Transverse colon (tissue), 4 donors: ENCODE measurements around the gene OTOR. TPM values are rescaled to one million over a fixed set of nuclear protein-coding genes. Genes with fewer than 3 reads are reported as not detected.

Source experiments
- DNase-seq: peaks from one replicate; pipeline ENCODE4 v3.0.0-alpha.2; 2019
- H3K27ac ChIP-seq, 4 donors: fragments of 200-600 bp; sonication (generic); 2 replicates each; pipeline ENCODE4 v1.5.1; 2016 to 2018; ENCODE audit warnings: inconsistent platforms in 4 of 4
- H3K27me3 ChIP-seq: fragments of 200-600 bp; sonication (generic); 2 replicates; pipeline ENCODE4 v1.5.1; 2017; ENCODE audit warnings: inconsistent platforms
- H3K36me3 ChIP-seq, 4 donors: fragments of 200-600 bp; sonication (generic); 2 replicates each; pipeline ENCODE4 v1.5.1; 2017 to 2019; ENCODE audit warnings: inconsistent platforms in 4 of 4
- H3K4me1 ChIP-seq, 4 donors: fragments of 200-600 bp; sonication (generic); 2 replicates each; pipeline ENCODE4 v1.5.1; 2017 to 2020; ENCODE audit warnings: inconsistent platforms in 4 of 4
- H3K4me3 ChIP-seq, 4 donors: fragments of 200-600 bp; sonication (generic); 1 replicate in 1 of 4; 2 replicates in 3 of 4; pipeline versions ENCODE4 v1.5.1 to v1.6.1; 2017 to 2019; ENCODE audit warnings: inconsistent platforms in 4 of 4
- H3K9me3 ChIP-seq, 2 donors: fragments of 200-600 bp; sonication (generic); 2 replicates each; pipeline ENCODE4 v1.5.1; 2017 to 2019; ENCODE audit warnings: inconsistent platforms in 2 of 2
- CTCF ChIP-seq, 5 experiments: fragments of 200-600 bp in 3 of 5; fragments of 450-650 bp in 2 of 5; sonication (generic) in 3 of 5; IDR thresholded peaks; 1 replicate in 2 of 5; 2 replicates in 3 of 5; pipeline ENCODE4 v1.5.1; 2016 to 2017; ENCODE audit warnings: antibody characterized with exemption in 5 of 5, inconsistent platforms in 3 of 5, mild to moderate bottlenecking in 2 of 5, moderate library complexity in 1 of 5
- EP300 ChIP-seq: sonication (generic); formaldehyde crosslinking; IDR thresholded peaks from one replicate; pipeline ENCODE4 v1.6.1; 2017; ENCODE audit warnings: antibody characterized with exemption, low read depth
- POLR2A ChIP-seq: fragments of 450-650 bp; IDR thresholded peaks from one replicate; pipeline ENCODE4 v1.6.1; 2016; ENCODE audit warnings: antibody characterized with exemption, mild to moderate bottlenecking, moderate library complexity
- POLR2AphosphoS5 ChIP-seq, 3 donors: sonication (generic); formaldehyde crosslinking; IDR thresholded peaks; one replicate each; pipeline ENCODE4 v1.6.1; 2016; ENCODE audit warnings: antibody characterized with exemption in 3 of 3
- WGBS, 2 donors: methylation state at CpG; one replicate each; pipeline ENCODE4 v1.1.5; 2018; ENCODE audit warnings: low coverage in 1 of 2; 5-methylcytosine and 5-hydroxymethylcytosine counted together
- in situ Hi-C, 4 donors: fragments of 200-750 bp; cut with MboI; loops; one replicate each; pipeline versions ENCODE4 v1.15.0 to v1.15.1; 2017; ENCODE audit warnings: low sequenced_read_pairs in 3 of 4, low pct_ligation_motif_present in 1 of 4, low pct_unique_long_range_greater_than_20kb in 1 of 4
- intact Hi-C: fragments of 100-400 bp; cut with DNase I; formaldehyde crosslinking; loops from one replicate; pipeline ENCODE4 v1.15.1; 2023; ENCODE audit warnings: low total_unique reads
- total RNA-seq, 4 donors: library from RNA; depleted of rRNA; stranded (reverse); fragments of >200 nt; gene quantifications; one replicate each; pipeline ENCODE4 v1.1.0, GENCODE V29; 2016

OTOR gene
- total RNA-seq, 4 donors from 2014 or later = not detected

GRCh38 chr20:16778159-16778558 is 30.0 kb downstream of the OTOR start:
- Histone ChIP-seq H3K27me3 (no peaks in the 10 kb centered on the region), H3K36me3 (no peaks in the 10 kb centered on the region), H3K9me3 (peaks cover 0 to 4% of the 10 kb centered on the region in 2 donors), H3K4me1 (no peaks in the 10 kb centered on the region), H3K27ac (no peak overlapping the region), H3K4me3 (no peak overlapping the region)
- WGBS, 2 donors = 64 to 89% methylated on average over 1 of the region's 1 CpG
- in situ Hi-C loops = no loop called here
- no peak for DNase-seq
- intact Hi-C loops = no loop called here
- TF ChIP-seq POLR2A = no peak
- no peak for TF ChIP-seq POLR2AphosphoS5 (IDR thresholded peaks at IDR 0.05)
- TF ChIP-seq EP300 = no peak
- no peak for TF ChIP-seq CTCF (IDR thresholded peaks at IDR 0.05)

- Histone ChIP-seq H3K36me3 (no peaks in the 10 kb centered on the region), H3K4me1 (no peaks in the 10 kb centered on the region), H3K9me3 (peaks cover 0 to 4% of the 10 kb centered on the region in 2 donors), H3K27ac (no peak overlapping the region), H3K27me3 (no peaks in the 10 kb centered on the region), H3K4me3 (no peak overlapping the region)
- intact Hi-C loops = no loop called here
- in situ Hi-C loops = no loop called here
- no peak for DNase-seq
- TF ChIP-seq CTCF (IDR thresholded peaks at IDR 0.05) = no peak
- no peak for TF ChIP-seq POLR2A
- TF ChIP-seq EP300 = no peak
- no peak for TF ChIP-seq POLR2AphosphoS5 (IDR thresholded peaks at IDR 0.05)
- 98 to 100% methylated on average over 1 of the region's 1 CpG for whole genome bisulfite sequencing, 2 donors
Measured at GRCh38 chr20:16781496-16781895, 33.3 kb downstream of the OTOR start.

GRCh38 chr20:16785226-16785625 is 37.1 kb downstream of the OTOR start:
- Histone ChIP-seq H3K36me3 (no peaks in the 10 kb centered on the region), H3K27ac (no peak overlapping the region), H3K27me3 (no peaks in the 10 kb centered on the region), H3K4me1 (no peaks in the 10 kb centered on the region), H3K9me3 (peaks cover 0 to 4% of the 10 kb centered on the region in 2 donors), H3K4me3 (no peak overlapping the region)
- 80 to 89% methylated on average over 1 of the region's 1 CpG for WGBS, 2 donors
- in situ Hi-C loops (no loop called here), intact Hi-C loops (no loop called here)
- TF ChIP-seq EP300 (no peak), POLR2AphosphoS5 (IDR thresholded peaks at IDR 0.05) (no peak), CTCF (IDR thresholded peaks at IDR 0.05) (no peak), POLR2A (no peak)
- DNase-seq = no peak

Other genes starting within 250 kb of the OTOR start
- 100 to 1,000 TPM in 1 of 4 donors, 10 to 100 TPM in 3; 82.7 to 154 (median 90.1) TPM for gene KIF16B, start 174.9 kb upstream of the OTOR start, total RNA-seq
- 10 to 100 TPM; 20.3 to 52.1 (median 30.9) TPM for gene SNRPB2, start 18.3 kb upstream of the OTOR start, total RNA-seq